Activated naive CD4-positive, alpha-beta T cell treated with anti-CD3 and anti-CD28 coated beads for 36 hours (primary cell): ENCODE measurements around the gene RAD1. TPM values are rescaled to one million over a fixed set of nuclear protein-coding genes. Genes with fewer than 3 reads are reported as not detected.

Experiments used
- CTCF ChIA-PET: fragments of 350-600 bp; sonication (Branson Sonifier 250); formaldehyde crosslinking; loops from one replicate; lab custom pipeline; 2021; ENCODE audit warnings: antibody characterized with exemption; lab: Charles Lee
- DNase-seq: peaks from one replicate; pipeline ENCODE4 v3.0.0-alpha.2; 2020
- H3K27ac Mint-ChIP-seq: one replicate; pipeline ENCODE4 v1.8.0; 2021; ENCODE audit warnings: mild to moderate bottlenecking, mixed read lengths
- H3K27me3 Mint-ChIP-seq: one replicate; pipeline ENCODE4 v1.8.0; 2021; ENCODE audit warnings: low read depth, mixed read lengths
- H3K36me3 Mint-ChIP-seq: one replicate; pipeline ENCODE4 v1.8.0; 2021; ENCODE audit warnings: low read depth, mixed read lengths
- H3K4me1 Mint-ChIP-seq: one replicate; pipeline ENCODE4 v1.8.0; 2021; ENCODE audit warnings: low read depth, mixed read lengths
- H3K4me3 Mint-ChIP-seq: one replicate; pipeline ENCODE4 v1.8.0; 2021; ENCODE audit warnings: mild to moderate bottlenecking, moderate library complexity, mixed read lengths
- H3K9me3 Mint-ChIP-seq: one replicate; pipeline ENCODE4 v1.8.0; 2021; ENCODE audit warnings: mixed read lengths
- intact Hi-C: fragments of 100-400 bp; cut with micrococcal nuclease; formaldehyde crosslinking; loops from one replicate; pipeline ENCODE4 v1.15.1; 2023
- total RNA-seq, 2 experiments: library from RNA; stranded (reverse); gene quantifications; one replicate each; pipeline ENCODE4 v1.2.3, GENCODE V29; 2021

RAD1 gene
- total RNA-seq, 2 experiments from 2014 or later = 38.8 to 40.7 TPM

DNA sequence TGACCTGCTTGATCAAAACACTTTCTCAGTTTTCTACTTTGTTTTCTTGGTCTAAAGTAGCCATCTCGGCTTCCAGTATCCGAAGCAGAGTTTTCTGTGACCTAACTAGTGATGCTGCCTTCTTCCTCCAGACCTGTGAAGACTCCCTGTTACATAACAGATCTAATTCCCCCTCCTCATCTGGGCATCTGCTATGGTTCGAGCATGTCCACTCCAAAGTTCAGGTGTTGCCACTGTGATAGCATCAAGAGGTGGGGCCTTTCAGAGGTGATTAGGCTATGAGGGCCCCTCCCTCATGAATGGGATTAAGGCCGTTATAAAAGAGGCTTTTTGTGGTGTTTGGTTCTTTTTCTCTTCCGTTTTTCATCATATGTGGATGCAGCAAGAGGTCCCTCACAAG, 56.1 kb downstream of the RAD1 start:
- no peaks in the 10 kb centered on the region for H3K36me3 Mint-ChIP-seq
- CTCF ChIA-PET = no interaction called here
- no peaks in the 10 kb centered on the region for H3K27me3 Mint-ChIP-seq
- no peaks in the 10 kb centered on the region for H3K4me1 Mint-ChIP-seq
- H3K4me3 Mint-ChIP-seq = no peak overlapping the region
- intact Hi-C loops = no loop called here
- DNase-seq = no peak
- H3K9me3 Mint-ChIP-seq = no peaks in the 10 kb centered on the region
- H3K27ac Mint-ChIP-seq = no peak overlapping the region

DNA sequence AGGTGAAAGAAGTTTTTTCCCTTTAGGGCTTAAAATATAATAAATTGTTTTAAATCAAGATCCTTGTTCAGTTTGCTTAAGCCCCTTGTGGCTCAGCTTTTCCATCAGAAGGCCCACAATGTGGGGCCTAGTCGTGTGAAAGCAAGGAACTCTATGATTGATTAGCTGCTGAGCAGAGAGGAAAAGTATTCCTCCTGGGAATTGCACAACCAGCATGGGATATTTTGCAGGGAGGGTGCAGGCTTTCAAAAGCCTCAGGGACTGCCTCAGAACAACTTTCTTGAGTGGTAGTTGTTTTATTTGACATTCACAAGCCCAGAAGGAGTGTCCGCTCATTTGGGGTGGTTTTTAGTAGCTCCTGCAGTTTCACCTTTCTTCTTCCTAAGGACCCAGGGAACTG, 56.5 kb downstream of the RAD1 start:
- CTCF ChIA-PET = no interaction called here
- H3K27me3 Mint-ChIP-seq = no peaks in the 10 kb centered on the region
- DNase-seq = no peak
- intact Hi-C loops = no loop called here
- H3K36me3 Mint-ChIP-seq = no peaks in the 10 kb centered on the region
- H3K4me3 Mint-ChIP-seq = no peak overlapping the region
- no peak overlapping the region for H3K27ac Mint-ChIP-seq
- H3K4me1 Mint-ChIP-seq = no peaks in the 10 kb centered on the region
- H3K9me3 Mint-ChIP-seq = no peaks in the 10 kb centered on the region

DNA sequence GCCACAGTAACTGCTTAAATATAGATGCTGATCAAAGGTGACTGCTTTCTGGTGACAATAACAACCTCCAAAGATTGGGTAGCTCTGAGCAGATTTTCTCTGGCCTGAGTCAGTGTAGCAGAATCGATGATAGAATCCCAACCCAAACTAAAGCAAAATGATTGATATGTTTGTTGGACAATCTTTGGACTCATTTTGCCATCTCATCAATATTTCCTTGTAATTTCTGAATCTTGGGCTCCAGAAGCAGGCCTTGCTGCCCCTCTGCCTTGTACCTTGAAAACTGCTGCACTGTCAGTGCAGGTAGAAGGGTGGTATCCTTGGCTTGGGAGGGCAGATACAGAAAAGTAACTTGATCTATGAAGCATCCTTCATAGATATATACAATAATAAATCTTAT, 57.4 kb downstream of the RAD1 start:
- no peak for DNase-seq
- no peaks in the 10 kb centered on the region for H3K4me1 Mint-ChIP-seq
- intact Hi-C loops = no loop called here
- no peaks in the 10 kb centered on the region for H3K36me3 Mint-ChIP-seq
- no peak overlapping the region for H3K27ac Mint-ChIP-seq
- H3K9me3 Mint-ChIP-seq = no peaks in the 10 kb centered on the region
- no peaks in the 10 kb centered on the region for H3K27me3 Mint-ChIP-seq
- no peak overlapping the region for H3K4me3 Mint-ChIP-seq
- CTCF ChIA-PET = no interaction called here

DNA sequence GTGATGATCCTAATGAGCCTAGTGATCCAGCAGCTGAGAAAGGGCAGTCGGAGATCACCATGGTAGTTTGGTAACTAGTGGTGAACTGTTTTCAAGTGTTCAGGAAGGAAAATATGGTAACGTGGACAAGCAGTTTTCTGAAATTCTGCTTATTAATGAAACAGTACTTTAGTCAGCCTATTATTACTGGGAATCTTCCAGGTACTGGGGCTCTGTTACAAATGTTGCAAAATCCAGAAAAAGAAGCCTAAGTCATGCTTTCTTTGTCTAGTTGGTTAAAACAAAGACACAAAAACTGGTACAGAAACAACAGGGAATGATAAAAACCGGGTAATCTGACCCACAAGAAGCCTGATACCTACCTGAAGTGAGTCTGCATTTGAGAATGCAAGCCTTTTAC, 58.1 kb downstream of the RAD1 start:
- DNase-seq = no peak
- Mint-ChIP-seq H3K4me1 (no peaks in the 10 kb centered on the region), H3K9me3 (no peaks in the 10 kb centered on the region), H3K27me3 (no peaks in the 10 kb centered on the region), H3K4me3 (no peak overlapping the region), H3K36me3 (no peaks in the 10 kb centered on the region), H3K27ac (no peak overlapping the region)
- CTCF ChIA-PET = no interaction called here
- intact Hi-C loops = no loop called here

Other genes with a start within 250 kb of the RAD1 start
- under 1 TPM; 0.42 to 0.43 TPM for gene TTC23L, start 76.3 kb downstream of the RAD1 start, total RNA-seq
- gene BRIX1, start 207 bp upstream of the RAD1 start, total RNA-seq = 10 to 100 TPM; 66.5 to 69.0 TPM
- 10 to 100 TPM; 59.1 to 62.1 TPM for gene DNAJC21, start 14.1 kb upstream of the RAD1 start, total RNA-seq
- not detected for gene AGXT2, start 132.4 kb upstream of the RAD1 start, total RNA-seq